ENCODE data around the gene ARMH4. TPM values are rescaled to one million over a fixed set of nuclear protein-coding genes. Genes with fewer than 3 reads are reported as not detected.

ARMH4 gene
- total and polyA plus RNA-seq, 8 donors = 0.11 to 2.7 (median 0.86) TPM

DNA sequence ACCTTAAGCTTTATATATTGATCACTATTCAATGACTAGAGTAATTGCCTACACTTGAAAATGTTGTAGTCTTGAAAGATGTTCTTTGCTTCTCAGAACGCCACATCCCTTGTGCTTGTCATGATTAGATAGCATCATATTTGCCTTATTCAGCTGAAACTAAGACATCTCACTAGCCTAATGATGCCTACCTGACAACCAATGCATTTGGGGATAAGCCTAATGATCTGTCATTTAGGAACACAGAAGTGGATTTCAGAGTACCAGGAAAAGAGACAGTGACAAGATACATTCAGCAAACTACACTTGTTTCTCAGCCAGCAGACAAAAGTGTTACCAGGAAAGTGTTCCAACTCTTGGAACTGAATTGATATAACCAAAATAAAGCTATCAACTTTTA lies 83.7 kb downstream of the ARMH4 start:
- Histone ChIP-seq H3K27me3 (no peaks in the 10 kb centered on the region), H3K36me3 (no peaks in the 10 kb centered on the region), H3K4me1 (peaks cover 0 to 12% (median 0%) of the 10 kb centered on the region in 3 donors), H3K4me3 (no peak overlapping the region), H3K9me3 (no peaks in the 10 kb centered on the region), H3K27ac (no peak overlapping the region)
- DNase-seq (no peak), FAIRE-seq (no peak), ATAC-seq (no peak)
- 73 to 79% methylated on average over 1 of the region's 1 CpG for WGBS, 2 donors
- intact Hi-C loops (cut with DNase I) = no loop called here
- TF ChIP-seq, protein P1, sequence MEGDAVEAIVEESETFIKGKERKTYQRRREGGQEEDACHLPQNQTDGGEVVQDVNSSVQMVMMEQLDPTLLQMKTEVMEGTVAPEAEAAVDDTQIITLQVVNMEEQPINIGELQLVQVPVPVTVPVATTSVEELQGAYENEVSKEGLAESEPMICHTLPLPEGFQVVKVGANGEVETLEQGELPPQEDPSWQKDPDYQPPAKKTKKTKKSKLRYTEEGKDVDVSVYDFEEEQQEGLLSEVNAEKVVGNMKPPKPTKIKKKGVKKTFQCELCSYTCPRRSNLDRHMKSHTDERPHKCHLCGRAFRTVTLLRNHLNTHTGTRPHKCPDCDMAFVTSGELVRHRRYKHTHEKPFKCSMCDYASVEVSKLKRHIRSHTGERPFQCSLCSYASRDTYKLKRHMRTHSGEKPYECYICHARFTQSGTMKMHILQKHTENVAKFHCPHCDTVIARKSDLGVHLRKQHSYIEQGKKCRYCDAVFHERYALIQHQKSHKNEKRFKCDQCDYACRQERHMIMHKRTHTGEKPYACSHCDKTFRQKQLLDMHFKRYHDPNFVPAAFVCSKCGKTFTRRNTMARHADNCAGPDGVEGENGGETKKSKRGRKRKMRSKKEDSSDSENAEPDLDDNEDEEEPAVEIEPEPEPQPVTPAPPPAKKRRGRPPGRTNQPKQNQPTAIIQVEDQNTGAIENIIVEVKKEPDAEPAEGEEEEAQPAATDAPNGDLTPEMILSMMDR (IDR thresholded peaks at IDR 0.05) = no peak

DNA sequence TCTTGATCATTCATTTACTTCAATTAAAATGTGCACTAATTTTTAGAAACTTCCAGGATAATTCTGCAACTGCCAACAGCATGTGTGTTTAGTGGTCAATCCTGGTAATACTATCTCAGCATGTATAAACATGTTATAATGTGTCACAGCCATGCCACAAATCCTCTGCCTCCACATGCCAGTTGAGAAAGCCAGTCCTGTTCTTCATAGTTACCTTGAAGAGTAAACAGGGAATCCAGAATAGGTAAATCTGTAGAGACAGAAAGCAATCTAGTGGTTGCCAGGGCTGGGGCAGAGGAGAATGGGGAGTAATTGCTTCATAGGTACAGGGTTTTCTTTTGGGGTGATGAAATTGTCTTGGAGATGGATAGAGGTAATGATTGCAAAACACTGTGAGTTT lies 85.9 kb downstream of the ARMH4 start:
- no peak for ATAC-seq
- H3K4me1 ChIP-seq = peaks cover 0 to 5% (median 0%) of the 10 kb centered on the region in 3 donors
- TF ChIP-seq, protein P1 (IDR thresholded peaks at IDR 0.05) = no peak
- intact Hi-C loops (cut with DNase I) = no loop called here
- no peak overlapping the region for H3K4me3 ChIP-seq
- H3K9me3 ChIP-seq = no peaks in the 10 kb centered on the region
- no peaks in the 10 kb centered on the region for H3K36me3 ChIP-seq
- no peak for DNase-seq
- H3K27ac ChIP-seq = no peak overlapping the region
- no peak for FAIRE-seq
- H3K27me3 ChIP-seq = no peaks in the 10 kb centered on the region

DNA sequence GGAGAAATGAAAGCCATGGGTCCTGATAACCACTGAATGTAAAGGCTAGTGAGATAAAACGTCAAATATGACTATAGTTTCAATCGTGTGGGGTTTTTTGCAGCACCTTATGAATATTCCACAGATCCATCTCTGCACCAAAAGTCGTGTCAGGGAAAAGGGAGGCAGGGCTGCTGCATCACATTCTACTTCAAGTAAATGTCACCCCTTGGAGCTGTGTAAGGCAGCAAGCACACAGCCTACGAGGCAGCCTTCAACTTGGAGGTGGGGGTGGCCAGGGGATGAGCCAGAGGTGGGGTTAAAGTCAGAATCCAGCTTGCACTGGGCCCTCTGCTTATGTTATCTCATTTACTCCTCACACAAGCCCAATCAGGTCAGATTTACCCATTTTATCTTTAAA lies 90.4 kb downstream of the ARMH4 start:
- H3K36me3 ChIP-seq = no peaks in the 10 kb centered on the region
- no peaks in the 10 kb centered on the region for H3K9me3 ChIP-seq
- DNase-seq (no peak), FAIRE-seq (no peak), ATAC-seq (no peak)
- TF ChIP-seq, protein P1 (IDR thresholded peaks at IDR 0.05) = no peak
- no peak overlapping the region for H3K27ac ChIP-seq
- no peaks in the 10 kb centered on the region for H3K27me3 ChIP-seq
- intact Hi-C loops (cut with DNase I) = no loop called here
- H3K4me1 ChIP-seq = no peaks in the 10 kb centered on the region
- 53 to 54% methylated on average over 4 of the region's 4 CpGs for WGBS, 2 donors
- no peak overlapping the region for H3K4me3 ChIP-seq

DNA sequence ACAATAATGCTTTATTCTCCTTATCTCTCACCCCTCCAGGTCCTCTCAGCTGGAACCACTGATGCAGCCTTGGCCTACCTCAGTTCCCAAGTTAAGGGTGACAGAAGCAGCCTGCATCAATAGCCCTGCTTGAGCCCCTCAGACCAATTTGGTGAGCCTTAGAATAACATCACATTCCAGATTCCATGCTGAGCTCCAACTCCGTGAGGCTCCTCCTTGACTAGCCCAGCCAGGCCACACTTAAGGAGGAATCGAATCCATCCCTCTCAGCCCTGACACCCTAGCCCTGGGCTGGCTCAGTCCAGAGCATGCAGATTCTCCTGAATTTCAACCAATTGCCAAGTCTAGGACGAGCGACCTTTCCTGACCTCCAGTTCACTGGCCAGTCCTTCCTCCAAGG lies 91.1 kb downstream of the ARMH4 start:
- H3K36me3 ChIP-seq = no peaks in the 10 kb centered on the region
- no peak overlapping the region for H3K27ac ChIP-seq
- H3K4me1 ChIP-seq = no peaks in the 10 kb centered on the region
- no peaks in the 10 kb centered on the region for H3K27me3 ChIP-seq
- DNase-seq (no peak), FAIRE-seq (no peak), ATAC-seq (no peak)
- 72 to 75% methylated on average over 4 of the region's 4 CpGs for WGBS, 2 donors
- intact Hi-C loops (cut with DNase I) = no loop called here
- no peak overlapping the region for H3K4me3 ChIP-seq
- TF ChIP-seq, protein P1 (IDR thresholded peaks at IDR 0.05) = no peak
- H3K9me3 ChIP-seq = no peaks in the 10 kb centered on the region

DNA sequence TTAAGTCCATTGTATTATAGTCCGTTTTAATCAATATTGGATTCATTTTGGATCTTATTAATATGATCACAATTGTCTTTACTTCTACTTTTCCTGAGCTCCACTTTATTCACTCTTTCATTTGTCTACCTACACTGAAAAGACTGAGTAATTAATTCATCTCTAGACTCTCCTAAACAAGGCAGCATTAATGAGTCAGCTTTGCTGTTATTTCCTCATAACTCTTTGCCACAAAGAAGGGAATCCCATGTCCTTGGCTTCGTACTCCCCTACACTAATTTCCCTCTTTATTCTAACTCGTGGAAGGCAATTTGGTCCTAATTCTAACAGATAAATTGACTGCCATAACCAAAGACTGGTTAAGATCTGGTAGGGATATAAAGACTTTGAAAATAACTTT lies 91.9 kb downstream of the ARMH4 start:
- intact Hi-C loops (cut with DNase I) = no loop called here
- Histone ChIP-seq H3K4me3 (no peak overlapping the region), H3K4me1 (no peaks in the 10 kb centered on the region), H3K36me3 (no peaks in the 10 kb centered on the region), H3K27ac (no peak overlapping the region), H3K27me3 (no peaks in the 10 kb centered on the region), H3K9me3 (no peaks in the 10 kb centered on the region)
- TF ChIP-seq, protein P1 (IDR thresholded peaks at IDR 0.05) = no peak
- FAIRE-seq = no peak
- no peak for ATAC-seq
- WGBS, 2 donors = 29 to 31% methylated on average over 3 of the region's 3 CpGs
- no peak for DNase-seq
